Endothelial cell of umbilical vein (primary cell): ENCODE data around the gene PGA3. TPM values are rescaled to one million over a fixed set of nuclear protein-coding genes. Genes with fewer than 3 reads are reported as not detected.

Experiments used
- BruUV-seq: library from RNA; stranded (reverse); fragments of 400-500 nt; replicated peaks from 2 replicates; lab custom pipeline; 2021; lab: Mats Ljungman, UMichigan
- CTCF ChIA-PET: fragments of 300-600, 350-600 bp; sonication (Branson Sonifier 250); formaldehyde crosslinking; loops from one replicate; lab custom pipeline; 2021; ENCODE audit warnings: antibody characterized with exemption, inconsistent platforms; lab: Charles Lee
- POLR2A ChIA-PET: fragments of 300-600, 350-600 bp; sonication (Branson Sonifier 250); formaldehyde crosslinking; loops from one replicate; lab custom pipeline; 2021; ENCODE audit warnings: antibody characterized with exemption, inconsistent platforms; lab: Charles Lee
- DNase-seq: peaks from one replicate; pipeline ENCODE4 v3.0.0-alpha.2; 2011; ENCODE audit warnings: low read depth, low spot score
- FAIRE-seq: peaks from 2 replicates; lab custom pipeline; 2011; peaks lifted over from hg19 to GRCh38; lab: Jason Lieb, UNC
- H2AFZ ChIP-seq: 2 replicates; pipeline ENCODE4 v1.6.0; 2012; ENCODE audit warnings: low read depth, low read length, control low read depth, inconsistent platforms
- H3K27ac ChIP-seq: 2 replicates; pipeline ENCODE4 v1.5.1; 2011; ENCODE audit warnings: low read depth, mild to moderate bottlenecking, control low read depth, low read length, moderate library complexity; ENCODE audit not compliant: insufficient read depth
- H3K27me3 ChIP-seq, 2 experiments: 2 replicates each; pipeline versions ENCODE4 v1.6.0 to v1.6.1; 2011; ENCODE audit warnings: low read length in 2 of 2, mixed read lengths in 1 of 2; ENCODE audit not compliant: control insufficient read depth in 2 of 2, insufficient read depth in 2 of 2
- H3K36me3 ChIP-seq, 2 experiments: 2 replicates in 1 of 2; 3 replicates in 1 of 2; pipeline ENCODE4 v1.5.1; 2011; ENCODE audit warnings: low read length in 2 of 2, mild to moderate bottlenecking in 1 of 2, moderate library complexity in 1 of 2; ENCODE audit not compliant: control insufficient read depth in 2 of 2, insufficient read depth in 2 of 2; ENCODE audit errors: extremely low read depth in 1 of 2
- H3K4me1 ChIP-seq: 3 replicates; pipeline ENCODE4 v1.5.1; 2011; ENCODE audit warnings: mild to moderate bottlenecking, low read length; ENCODE audit not compliant: control insufficient read depth, insufficient read depth; ENCODE audit errors: extremely low read depth
- H3K4me2 ChIP-seq: 2 replicates; pipeline ENCODE4 v1.6.1; 2011; ENCODE audit warnings: low read length, control low read depth, mixed read lengths; ENCODE audit not compliant: insufficient read depth
- H3K4me3 ChIP-seq, 3 experiments: fragments of 200-600 bp in 1 of 3; sonication (generic), shearing (Covaris generic) in 1 of 3; replicated peaks in 1 of 3; 2 replicates each; pipeline ENCODE4 v1.5.1; 2011 to 2016; ENCODE audit warnings: control low read depth in 3 of 3, low read length in 3 of 3, mild to moderate bottlenecking in 2 of 3, inconsistent platforms in 1 of 3, low read depth in 1 of 3, moderate library complexity in 1 of 3; ENCODE audit not compliant: insufficient read depth in 1 of 3
- H3K79me2 ChIP-seq: 2 replicates; pipeline ENCODE4 v1.6.0; 2012; ENCODE audit warnings: low read length, inconsistent platforms; ENCODE audit not compliant: control insufficient read depth, insufficient read depth
- H3K9ac ChIP-seq: replicated peaks from 2 replicates; pipeline ENCODE3; 2011; ENCODE audit warnings: low read length, control low read depth; ENCODE audit not compliant: insufficient read depth; ENCODE audit errors: extremely low read depth
- H3K9me1 ChIP-seq: replicated peaks from 3 replicates; pipeline ENCODE4 v1.6.0; 2011; ENCODE audit warnings: mild to moderate bottlenecking, low read length; ENCODE audit not compliant: control insufficient read depth, insufficient read depth; ENCODE audit errors: extremely low read depth
- H3K9me3 ChIP-seq: replicated peaks from 2 replicates; pipeline ENCODE4 v1.5.1; 2012; ENCODE audit warnings: low read length, inconsistent platforms; ENCODE audit not compliant: control insufficient read depth, insufficient read depth
- H4K20me1 ChIP-seq: replicated peaks from 2 replicates; pipeline ENCODE3; 2011; ENCODE audit warnings: mild to moderate bottlenecking, low read length; ENCODE audit not compliant: control insufficient read depth, insufficient read depth; ENCODE audit errors: extremely low read depth
- CTCF ChIP-seq, 2 donors: IDR thresholded peaks; 1 replicate in 1 of 2; 2 replicates in 1 of 2; pipeline ENCODE4 v1.5.1; 2011; ENCODE audit warnings: low read length in 2 of 2, mild to moderate bottlenecking in 2 of 2, moderate library complexity in 2 of 2, control low read depth in 1 of 2, inconsistent platforms in 1 of 2, low read depth in 1 of 2; ENCODE audit not compliant: insufficient read depth in 1 of 2; ENCODE audit errors: extremely low read depth in 1 of 2
- EZH2 ChIP-seq: IDR thresholded peaks from 2 replicates; pipeline ENCODE4 v1.6.1; 2012; ENCODE audit warnings: borderline replicate concordance, low read depth, mild to moderate bottlenecking, moderate library complexity, low read length, inconsistent platforms; ENCODE audit not compliant: severe bottlenecking
- FOS ChIP-seq: IDR thresholded peaks from 2 replicates; pipeline ENCODE4 v1.6.1; 2011; ENCODE audit warnings: mild to moderate bottlenecking, low read length, moderate library complexity, borderline replicate concordance; ENCODE audit not compliant: insufficient read depth
- GATA2 ChIP-seq: IDR thresholded peaks from 2 replicates; pipeline ENCODE4 v1.7.0; 2011; ENCODE audit warnings: low read depth, mild to moderate bottlenecking, moderate library complexity, mixed read lengths, low read length; ENCODE audit not compliant: insufficient read length, insufficient read depth
- JUN ChIP-seq: IDR thresholded peaks from 2 replicates; pipeline ENCODE4 v1.6.1; 2011; ENCODE audit warnings: borderline replicate concordance, low read depth; ENCODE audit not compliant: insufficient read length, insufficient read depth
- MYC ChIP-seq: IDR thresholded peaks from one replicate; pipeline ENCODE4 v1.6.1; 2011; ENCODE audit warnings: mild to moderate bottlenecking, low read depth, low read length
- POLR2A ChIP-seq: IDR thresholded peaks from 2 replicates; pipeline ENCODE4 v1.6.1; 2012; ENCODE audit warnings: low read depth, mild to moderate bottlenecking, control low read depth, low read length
- POLR2AphosphoS5 ChIP-seq: IDR thresholded peaks from 2 replicates; pipeline ENCODE4 v1.6.1; 2012; ENCODE audit warnings: low read depth, mild to moderate bottlenecking, control low read depth, low read length, moderate library complexity; ENCODE audit not compliant: insufficient read depth
- dilution Hi-C: fragments of 300-500 bp; cut with MboI; formaldehyde crosslinking; loops from one replicate; pipeline ENCODE4 v1.15.0; 2019; ENCODE audit warnings: low sequenced_read_pairs; ENCODE audit not compliant: extremely low pct_ligation_motif_present
- intact Hi-C: fragments of 100-400 bp; cut with micrococcal nuclease; formaldehyde crosslinking; loops from one replicate; pipeline ENCODE4 v1.10.0; 2022
- polyA plus RNA-seq, 4 experiments: library from polyadenylated mRNA; depleted of rRNA in 3 of 4; stranded (reverse) in 3 of 4; unstranded in 1 of 4; fragments of >200 nt; gene quantifications; 2 replicates each; pipeline versions ENCODE4 v1.2.1 to v1.2.3, GENCODE V29; 2011 to 2012; ENCODE audit warnings: missing spikeins in 1 of 4
- total RNA-seq: library from RNA; stranded (reverse); gene quantifications from 2 replicates; pipeline ENCODE4 v1.2.3, GENCODE V29; 2021
- TF ChIP-seq, protein P1 (sequence below): IDR thresholded peaks from 2 replicates; pipeline ENCODE4 v1.6.1; 2011; ENCODE audit not compliant: insufficient read depth, insufficient read length

Gene PGA3
- total and polyA plus RNA-seq, 2 donors (not counting 3 experiments of a cell fraction or from before 2014, with no cell fraction given): not detected

DNA sequence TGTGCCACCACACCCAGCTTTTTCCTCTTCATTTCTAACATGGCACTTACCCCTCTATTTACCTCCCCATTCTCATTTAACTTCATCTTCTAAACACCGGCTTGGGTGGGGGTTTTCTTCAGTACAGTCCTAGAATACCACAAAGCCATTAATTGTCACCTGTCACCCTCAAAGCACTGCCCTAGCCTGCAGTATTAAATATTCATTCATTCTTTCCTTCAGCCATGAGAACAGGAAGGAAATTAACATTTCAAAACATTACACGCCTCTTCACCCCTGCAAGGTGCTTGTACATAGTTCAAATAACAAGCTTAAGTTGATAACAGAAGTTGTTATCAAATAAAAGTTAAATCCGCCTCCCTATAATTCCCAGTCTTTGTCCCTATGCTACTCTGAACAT lies 31.4 kb upstream of the PGA3 start:
- POLR2A ChIA-PET: no interaction called here
- CTCF ChIA-PET: interaction anchor here (2.0 kb wide), 1 partner anchor 273 kb away, joined by 5 read pairs; no protein-coding TSS in a partner anchor
- Histone ChIP-seq H3K9me1 (no peaks in the 10 kb centered on the region), H3K9me3 (no peaks in the 10 kb centered on the region), H3K27ac (no peak overlapping the region), H3K9ac (no peak overlapping the region), H3K4me3 (no peak overlapping the region), H3K4me2 (no peak overlapping the region), H3K4me1 (no peaks in the 10 kb centered on the region), H2AFZ (no peak overlapping the region), H3K36me3 (no peaks in the 10 kb centered on the region), H3K79me2 (no peaks in the 10 kb centered on the region), H4K20me1 (no peaks in the 10 kb centered on the region), H3K27me3 (peaks cover 5 to 18% of the 10 kb centered on the region in 2 experiments)
- no peak for TF ChIP-seq JUN
- TF ChIP-seq MYC: no peak
- no peak for TF ChIP-seq EZH2
- TF ChIP-seq, protein P1, sequence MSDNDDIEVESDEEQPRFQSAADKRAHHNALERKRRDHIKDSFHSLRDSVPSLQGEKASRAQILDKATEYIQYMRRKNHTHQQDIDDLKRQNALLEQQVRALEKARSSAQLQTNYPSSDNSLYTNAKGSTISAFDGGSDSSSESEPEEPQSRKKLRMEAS: no peak
- TF ChIP-seq GATA2: no peak
- TF ChIP-seq CTCF (IDR thresholded peaks at IDR 0.05; ENCODE audit: extremely low read depth in 1 of 2, insufficient read depth in 1 of 2, low read depth in 1 of 2, low read length in 2 of 2): no peak
- TF ChIP-seq POLR2AphosphoS5: no peak
- TF ChIP-seq POLR2A: no peak
- no peak for TF ChIP-seq FOS
- dilution Hi-C loops: no loop called here
- DNase-seq (no peak), FAIRE-seq (no peak)
- intact Hi-C loops: no loop called here
- no TSS peak for BruUV-seq
